Esophagus muscularis mucosa (tissue), 4 donors: Measurements from ENCODE around the gene IL12A.

Experiments used
- CTCF ChIP-seq, 3 experiments: fragments of 200-600 bp in 2 of 3; fragments of 450-650 bp in 1 of 3; sonication (generic) in 2 of 3; IDR thresholded peaks; one replicate each; pipeline ENCODE4 v1.5.1; 2017 to 2019; ENCODE audit warnings: antibody characterized with exemption in 3 of 3, mild to moderate bottlenecking in 2 of 3, moderate library complexity in 1 of 3
- EP300 ChIP-seq: sonication (generic); formaldehyde crosslinking; IDR thresholded peaks from one replicate; pipeline ENCODE4 v1.6.1; 2017; ENCODE audit warnings: antibody characterized with exemption
- POLR2A ChIP-seq: fragments of 450-650 bp; IDR thresholded peaks from one replicate; pipeline ENCODE4 v1.6.1; 2017; ENCODE audit warnings: antibody characterized with exemption, moderate library complexity, mild to moderate bottlenecking, low read depth
- POLR2AphosphoS5 ChIP-seq, 2 donors: sonication (generic); formaldehyde crosslinking; IDR thresholded peaks; one replicate each; pipeline ENCODE4 v1.6.1; 2017; ENCODE audit warnings: antibody characterized with exemption in 2 of 2

- TF ChIP-seq POLR2AphosphoS5 (IDR thresholded peaks at IDR 0.05) (no peak), CTCF (IDR thresholded peaks at IDR 0.05) (no peak), POLR2A (no peak), EP300 (no peak)
Measured at GRCh38 chr3:160038862-160039562, 50.4 kb downstream of the IL12A start.
